Measurements from ENCODE around the gene KLK4.

Gene KLK4

DNA sequence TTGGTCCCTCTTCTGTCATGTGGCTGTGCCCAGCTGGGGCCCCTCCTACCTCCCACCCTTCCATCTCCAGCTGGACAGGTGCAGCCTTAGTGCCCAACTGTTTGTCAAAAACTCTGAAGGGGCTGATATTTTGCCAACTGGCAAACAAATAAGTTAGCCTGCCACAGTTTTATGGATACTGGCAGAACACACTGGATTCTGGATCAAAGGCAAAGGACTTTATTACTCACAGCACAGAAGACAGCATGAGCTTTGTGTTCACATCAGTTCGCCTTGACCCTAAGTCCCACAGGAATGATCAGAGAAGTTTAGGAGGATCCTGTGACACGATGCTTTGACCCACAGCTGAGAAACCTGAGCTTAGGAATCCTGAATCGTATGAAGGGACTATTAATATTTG lies 21.6 kb downstream of the KLK4 start:
- no peaks in the 10 kb centered on the region for H3K36me3 ChIP-seq (ENCODE audit: low read depth)
- TF ChIP-seq CTCF (IDR thresholded peaks at IDR 0.05; ENCODE audit: poor library complexity, severe bottlenecking): no peak
- H3K4me1 ChIP-seq (ENCODE audit: insufficient read depth, poor library complexity, severe bottlenecking): no peaks in the 10 kb centered on the region
- H3K4me3 ChIP-seq (ENCODE audit: severe bottlenecking): no peak overlapping the region
- H3K27ac ChIP-seq (ENCODE audit: poor library complexity, severe bottlenecking): no peak overlapping the region
- peaks cover 6% of the 10 kb centered on the region for H3K9me3 ChIP-seq (ENCODE audit: severe bottlenecking)
- ATAC-seq (ENCODE audit: low read depth) (no peak), DNase-seq (ENCODE audit: low spot score) (no peak)
- no peaks in the 10 kb centered on the region for H3K27me3 ChIP-seq (ENCODE audit: insufficient read depth, poor library complexity, severe bottlenecking)

DNA sequence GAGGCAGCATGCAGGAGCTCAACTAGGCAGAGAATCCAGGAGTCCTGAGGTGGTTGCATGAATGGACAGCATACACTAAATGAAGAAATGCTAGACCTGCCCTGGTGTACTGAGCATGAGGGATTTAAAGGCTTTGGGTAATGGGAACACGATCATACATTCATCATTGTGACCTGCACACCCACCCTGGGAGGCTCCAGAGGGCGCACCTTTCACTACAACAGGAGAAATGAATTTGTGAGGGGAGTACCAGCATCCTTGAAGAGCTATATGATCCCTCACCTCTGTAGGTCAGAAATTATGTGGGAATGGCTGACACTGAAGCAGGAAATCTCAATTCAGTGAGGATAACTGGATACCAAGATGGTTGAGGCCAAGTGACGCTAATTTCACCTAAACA lies 29.0 kb downstream of the KLK4 start:
- H3K27me3 ChIP-seq (ENCODE audit: insufficient read depth, poor library complexity, severe bottlenecking): no peaks in the 10 kb centered on the region
- TF ChIP-seq CTCF (IDR thresholded peaks at IDR 0.05; ENCODE audit: poor library complexity, severe bottlenecking): no peak

GRCh38 chr19:50880241-50880640 lies 31.0 kb downstream of the KLK4 start:
- Histone ChIP-seq H3K27ac (ENCODE audit: poor library complexity, severe bottlenecking) (no peak overlapping the region), H3K27me3 (ENCODE audit: insufficient read depth, poor library complexity, severe bottlenecking) (peaks cover 13% of the 10 kb centered on the region), H3K36me3 (ENCODE audit: low read depth) (no peaks in the 10 kb centered on the region), H3K4me1 (ENCODE audit: insufficient read depth, poor library complexity, severe bottlenecking) (no peaks in the 10 kb centered on the region), H3K9me3 (ENCODE audit: severe bottlenecking) (no peaks in the 10 kb centered on the region), H3K4me3 (ENCODE audit: severe bottlenecking) (no peak overlapping the region)
- DNase-seq (ENCODE audit: low spot score) (no peak), ATAC-seq (ENCODE audit: low read depth) (no peak)
- no peak for TF ChIP-seq CTCF (IDR thresholded peaks at IDR 0.05; ENCODE audit: poor library complexity, severe bottlenecking)

More for the DNA sequence above, 29.0 kb downstream of the KLK4 start:
- H3K4me1 ChIP-seq (ENCODE audit: insufficient read depth, poor library complexity, severe bottlenecking): no peaks in the 10 kb centered on the region
- DNase-seq (ENCODE audit: low spot score): no peak
- no peak overlapping the region for H3K4me3 ChIP-seq (ENCODE audit: severe bottlenecking)
- H3K27ac ChIP-seq (ENCODE audit: poor library complexity, severe bottlenecking): no peak overlapping the region
- H3K9me3 ChIP-seq (ENCODE audit: severe bottlenecking): no peaks in the 10 kb centered on the region
- no peaks in the 10 kb centered on the region for H3K36me3 ChIP-seq (ENCODE audit: low read depth)
- ATAC-seq (ENCODE audit: low read depth): no peak

DNA sequence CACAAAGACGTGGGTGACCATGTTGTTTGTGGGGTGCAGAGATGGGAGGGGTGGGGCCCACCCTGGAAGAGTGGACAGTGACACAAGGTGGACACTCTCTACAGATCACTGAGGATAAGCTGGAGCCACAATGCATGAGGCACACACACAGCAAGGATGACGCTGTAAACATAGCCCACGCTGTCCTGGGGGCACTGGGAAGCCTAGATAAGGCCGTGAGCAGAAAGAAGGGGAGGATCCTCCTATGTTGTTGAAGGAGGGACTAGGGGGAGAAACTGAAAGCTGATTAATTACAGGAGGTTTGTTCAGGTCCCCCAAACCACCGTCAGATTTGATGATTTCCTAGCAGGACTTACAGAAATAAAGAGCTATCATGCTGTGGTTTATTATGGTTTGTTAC lies 32.3 kb downstream of the KLK4 start:
- Histone ChIP-seq H3K4me3 (ENCODE audit: severe bottlenecking) (no peak overlapping the region), H3K27me3 (ENCODE audit: insufficient read depth, poor library complexity, severe bottlenecking) (peaks cover 27% of the 10 kb centered on the region), H3K9me3 (ENCODE audit: severe bottlenecking) (no peaks in the 10 kb centered on the region), H3K4me1 (ENCODE audit: insufficient read depth, poor library complexity, severe bottlenecking) (no peaks in the 10 kb centered on the region), H3K36me3 (ENCODE audit: low read depth) (no peaks in the 10 kb centered on the region), H3K27ac (ENCODE audit: poor library complexity, severe bottlenecking) (no peak overlapping the region)
- ATAC-seq (ENCODE audit: low read depth) (no peak), DNase-seq (ENCODE audit: low spot score) (no peak)
- TF ChIP-seq CTCF (IDR thresholded peaks at IDR 0.05; ENCODE audit: poor library complexity, severe bottlenecking): no peak

DNA sequence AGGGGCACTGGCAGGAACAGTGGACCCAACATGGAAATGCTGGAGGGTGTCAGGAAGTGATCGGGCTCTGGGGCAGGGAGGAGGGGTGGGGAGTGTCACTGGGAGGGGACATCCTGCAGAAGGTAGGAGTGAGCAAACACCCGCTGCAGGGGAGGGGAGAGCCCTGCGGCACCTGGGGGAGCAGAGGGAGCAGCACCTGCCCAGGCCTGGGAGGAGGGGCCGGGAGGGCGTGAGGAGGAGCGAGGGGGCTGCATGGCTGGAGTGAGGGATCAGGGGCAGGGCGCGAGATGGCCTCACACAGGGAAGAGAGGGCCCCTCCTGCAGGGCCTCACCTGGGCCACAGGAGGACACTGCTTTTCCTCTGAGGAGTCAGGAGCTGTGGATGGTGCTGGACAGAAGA lies 33.9 kb downstream of the KLK4 start:
- H3K9me3 ChIP-seq (ENCODE audit: severe bottlenecking): no peaks in the 10 kb centered on the region
- H3K4me3 ChIP-seq (ENCODE audit: severe bottlenecking): no peak overlapping the region
- H3K27ac ChIP-seq (ENCODE audit: poor library complexity, severe bottlenecking): no peak overlapping the region
- peaks cover 35% of the 10 kb centered on the region for H3K27me3 ChIP-seq (ENCODE audit: insufficient read depth, poor library complexity, severe bottlenecking)
- ATAC-seq (ENCODE audit: low read depth) (no peak), DNase-seq (ENCODE audit: low spot score) (no peak)
- no peak for TF ChIP-seq CTCF (IDR thresholded peaks at IDR 0.05; ENCODE audit: poor library complexity, severe bottlenecking)
- no peaks in the 10 kb centered on the region for H3K36me3 ChIP-seq (ENCODE audit: low read depth)
- no peaks in the 10 kb centered on the region for H3K4me1 ChIP-seq (ENCODE audit: insufficient read depth, poor library complexity, severe bottlenecking)
